Adrenal gland (tissue), 5 donors: ENCODE data around the gene CLDN20.

Source experiments
- POLR2A ChIP-seq, 2 donors: fragments of 450-650 bp; IDR thresholded peaks; one replicate each; pipeline ENCODE4 v1.6.1; 2017; ENCODE audit warnings: antibody characterized with exemption in 2 of 2, mild to moderate bottlenecking in 2 of 2, moderate library complexity in 1 of 2
- TF ChIP-seq, protein P1 (sequence below), 6 experiments: fragments of 450-650 bp in 4 of 6; fragments of 200-600 bp in 2 of 6; sonication (generic) in 1 of 6; IDR thresholded peaks; 1 replicate in 5 of 6; 2 replicates in 1 of 6; pipeline versions ENCODE4 v1.5.1 to v1.8.0; 2016 to 2021; ENCODE audit warnings: antibody characterized with exemption in 6 of 6, mild to moderate bottlenecking in 2 of 6, moderate library complexity in 1 of 6
- donor health status: DM: no; HTN: no; CAD: no.

DNA sequence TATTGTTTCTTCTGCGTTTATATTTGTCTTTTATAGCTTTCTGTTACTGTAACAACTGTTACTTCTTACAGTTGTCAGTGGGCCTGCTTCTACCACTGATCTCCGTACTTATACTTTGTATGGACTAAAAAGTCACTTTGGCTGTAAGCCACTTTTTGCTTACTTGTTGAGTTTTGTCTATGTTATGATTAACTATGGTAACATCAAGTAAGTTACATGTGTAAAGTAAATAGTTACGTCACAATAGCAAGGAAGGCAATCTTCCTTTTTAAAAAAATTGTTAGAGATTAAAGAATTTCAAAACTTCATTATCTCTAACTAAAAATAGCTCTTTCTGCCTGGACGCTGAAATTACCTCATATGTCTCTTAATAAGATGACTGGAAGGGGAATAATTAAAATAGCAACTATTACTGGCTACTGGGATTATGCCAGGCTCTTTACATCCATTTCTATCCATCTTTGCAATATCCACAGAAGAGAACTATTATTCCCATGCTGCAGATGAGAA is 39.6 kb downstream of the CLDN20 start:
- TF ChIP-seq, protein P1, sequence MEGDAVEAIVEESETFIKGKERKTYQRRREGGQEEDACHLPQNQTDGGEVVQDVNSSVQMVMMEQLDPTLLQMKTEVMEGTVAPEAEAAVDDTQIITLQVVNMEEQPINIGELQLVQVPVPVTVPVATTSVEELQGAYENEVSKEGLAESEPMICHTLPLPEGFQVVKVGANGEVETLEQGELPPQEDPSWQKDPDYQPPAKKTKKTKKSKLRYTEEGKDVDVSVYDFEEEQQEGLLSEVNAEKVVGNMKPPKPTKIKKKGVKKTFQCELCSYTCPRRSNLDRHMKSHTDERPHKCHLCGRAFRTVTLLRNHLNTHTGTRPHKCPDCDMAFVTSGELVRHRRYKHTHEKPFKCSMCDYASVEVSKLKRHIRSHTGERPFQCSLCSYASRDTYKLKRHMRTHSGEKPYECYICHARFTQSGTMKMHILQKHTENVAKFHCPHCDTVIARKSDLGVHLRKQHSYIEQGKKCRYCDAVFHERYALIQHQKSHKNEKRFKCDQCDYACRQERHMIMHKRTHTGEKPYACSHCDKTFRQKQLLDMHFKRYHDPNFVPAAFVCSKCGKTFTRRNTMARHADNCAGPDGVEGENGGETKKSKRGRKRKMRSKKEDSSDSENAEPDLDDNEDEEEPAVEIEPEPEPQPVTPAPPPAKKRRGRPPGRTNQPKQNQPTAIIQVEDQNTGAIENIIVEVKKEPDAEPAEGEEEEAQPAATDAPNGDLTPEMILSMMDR (IDR thresholded peaks at IDR 0.05) = no peak
- TF ChIP-seq POLR2A (IDR thresholded peaks at IDR 0.05) = no peak
